ENCODE data around the gene PHC3. TPM values are rescaled to one million over a fixed set of nuclear protein-coding genes. Genes with fewer than 3 reads are reported as not detected.
"Not testable (repeated sequence)": the region's sequence is repeated elsewhere in the genome, so short reads cannot be mapped to it uniquely, and the experiment has no call there.

PHC3 gene
- 10 to 100 TPM; 53.2 to 77.6 TPM for total RNA-seq

- no peaks in the 10 kb centered on the region for H3K27me3 Mint-ChIP-seq
- H3K36me3 Mint-ChIP-seq, result no peaks in the 10 kb centered on the region
- ATAC-seq, result peak; percentile 88 to 94
- peak within 1 kb of the TSS; percentile 92 to 98 for H3K27ac Mint-ChIP-seq
- peak; percentile 96 for DNase-seq (ENCODE audit: low spot score)
- no peaks in the 10 kb centered on the region for H3K9me3 Mint-ChIP-seq
- H3K4me3 Mint-ChIP-seq, result peak within 1 kb of the TSS; percentile 93
- peaks cover 23% of the 10 kb centered on the region in 2 donors for H3K4me1 Mint-ChIP-seq (ENCODE audit: low read depth in 2 of 2)
These were observed at the start of gene PHC3 for GRCh38 chr3:170180908-170181885. PHC3 (minus strand) TSS chr3:170181733; CDS start chr3:170181715, 18 bp downstream.

- H3K27ac Mint-ChIP-seq, result no peak overlapping the region
- no peak overlapping the region for H3K4me3 Mint-ChIP-seq
- H3K27me3 Mint-ChIP-seq, result no peaks in the 10 kb centered on the region
These were observed 46.7 kb upstream of the PHC3 start for GRCh38 chr3:170228093-170228766.

GRCh38 chr3:170226426-170226960 lies 45.0 kb upstream of the PHC3 start:
- Mint-ChIP-seq H3K9me3 (no peaks in the 10 kb centered on the region), H3K4me3 (no peak overlapping the region), H3K27ac (no peak overlapping the region), H3K4me1 (ENCODE audit: low read depth in 2 of 2) (peaks cover 8 to 16% of the 10 kb centered on the region in 2 donors), H3K27me3 (no peaks in the 10 kb centered on the region), H3K36me3 (no peaks in the 10 kb centered on the region)
- no peak for DNase-seq (ENCODE audit: low spot score)
- ATAC-seq, result no peak

More at GRCh38 chr3:170228093-170228766, 46.7 kb upstream of the PHC3 start:
- DNase-seq (ENCODE audit: low spot score) (no peak), ATAC-seq (no peak)
- H3K9me3 Mint-ChIP-seq, result no peaks in the 10 kb centered on the region
- H3K36me3 Mint-ChIP-seq, result no peaks in the 10 kb centered on the region
- peaks cover 4 to 5% of the 10 kb centered on the region in 2 donors for H3K4me1 Mint-ChIP-seq (ENCODE audit: low read depth in 2 of 2)

GRCh38 chr3:170225166-170225565 lies 43.6 kb upstream of the PHC3 start:
- DNase-seq (ENCODE audit: low spot score) (no peak), ATAC-seq (no peak)
- Mint-ChIP-seq H3K4me1 (ENCODE audit: low read depth in 2 of 2) (peaks cover 11 to 16% of the 10 kb centered on the region in 2 donors), H3K27me3 (no peaks in the 10 kb centered on the region), H3K27ac (no peak overlapping the region), H3K4me3 (no peak overlapping the region), H3K9me3 (no peaks in the 10 kb centered on the region), H3K36me3 (no peaks in the 10 kb centered on the region)

- DNase-seq (ENCODE audit: low spot score), result no peak
- H3K27ac Mint-ChIP-seq, result peak overlapping the region; percentile 73 to 88
- H3K27me3 Mint-ChIP-seq, result no peaks in the 10 kb centered on the region
- no peaks in the 10 kb centered on the region for H3K36me3 Mint-ChIP-seq
- no peaks in the 10 kb centered on the region for H3K9me3 Mint-ChIP-seq
- ATAC-seq, result peak in 1 of 2 donors; percentile 64
- H3K4me1 Mint-ChIP-seq (ENCODE audit: low read depth in 2 of 2), result peaks cover 11 to 16% of the 10 kb centered on the region in 2 donors
- peak overlapping the region; percentile 90 for H3K4me3 Mint-ChIP-seq
These were observed 41.4 kb upstream of the PHC3 start for GRCh38 chr3:170222647-170223541.

GRCh38 chr3:170221924-170222646 lies 40.6 kb upstream of the PHC3 start, which contains the start of gene PRKCI:
PRKCI (plus strand) TSS chr3:170222424; CDS start chr3:170222670, 246 bp downstream.
- DNase-seq (ENCODE audit: low spot score) (peak; percentile 93), ATAC-seq (peak; percentile 99)
- no peaks in the 10 kb centered on the region for H3K27me3 Mint-ChIP-seq
- no peaks in the 10 kb centered on the region for H3K9me3 Mint-ChIP-seq
- H3K27ac Mint-ChIP-seq, result peak within 1 kb of the TSS; percentile 73 to 88
- H3K36me3 Mint-ChIP-seq, result no peaks in the 10 kb centered on the region
- peak within 1 kb of the TSS; percentile 90 for H3K4me3 Mint-ChIP-seq
- peaks cover 11 to 16% of the 10 kb centered on the region in 2 donors for H3K4me1 Mint-ChIP-seq (ENCODE audit: low read depth in 2 of 2)

GRCh38 chr3:170220871-170221270 lies 39.3 kb upstream of the PHC3 start:
- Mint-ChIP-seq H3K27me3 (no peaks in the 10 kb centered on the region), H3K9me3 (no peaks in the 10 kb centered on the region), H3K4me3 (peak overlapping the region; percentile 56), H3K27ac (no peak overlapping the region), H3K4me1 (ENCODE audit: low read depth in 2 of 2) (peaks cover 11 to 16% of the 10 kb centered on the region in 2 donors), H3K36me3 (no peaks in the 10 kb centered on the region)
- ATAC-seq (no peak), DNase-seq (ENCODE audit: low spot score) (no peak)

GRCh38 chr3:170219850-170220249 lies 38.3 kb upstream of the PHC3 start:
- peaks cover 0 to 3% of the 10 kb centered on the region in 2 donors for H3K27me3 Mint-ChIP-seq

GRCh38 chr3:170211668-170212067 lies 30.1 kb upstream of the PHC3 start:
- no peaks in the 10 kb centered on the region for H3K4me1 Mint-ChIP-seq (ENCODE audit: low read depth in 2 of 2)
- H3K27me3 Mint-ChIP-seq, result peaks cover 18 to 22% of the 10 kb centered on the region in 2 donors
- H3K36me3 Mint-ChIP-seq, result peaks cover 6% of the 10 kb centered on the region
- H3K27ac Mint-ChIP-seq, result no peak overlapping the region
- no peak overlapping the region for H3K4me3 Mint-ChIP-seq
- no peak for DNase-seq (ENCODE audit: low spot score)
- H3K9me3 Mint-ChIP-seq, result no peaks in the 10 kb centered on the region
- no peak for ATAC-seq

More at GRCh38 chr3:170219850-170220249, 38.3 kb upstream of the PHC3 start:
- H3K36me3 Mint-ChIP-seq, result no peaks in the 10 kb centered on the region
- no peak for DNase-seq (ENCODE audit: low spot score)
- ATAC-seq, result no peak
- no peaks in the 10 kb centered on the region for H3K9me3 Mint-ChIP-seq
- H3K4me1 Mint-ChIP-seq (ENCODE audit: low read depth in 2 of 2), result peaks cover 11 to 16% of the 10 kb centered on the region in 2 donors
- no peak overlapping the region for H3K4me3 Mint-ChIP-seq
- H3K27ac Mint-ChIP-seq, result no peak overlapping the region

- peaks cover 18 to 38% of the 10 kb centered on the region in 2 donors for H3K27me3 Mint-ChIP-seq
- DNase-seq (ENCODE audit: low spot score) (no peak), ATAC-seq (no peak)
- no peak overlapping the region for H3K27ac Mint-ChIP-seq
- H3K4me3 Mint-ChIP-seq, result no peak overlapping the region
- no peaks in the 10 kb centered on the region for H3K4me1 Mint-ChIP-seq (ENCODE audit: low read depth in 2 of 2)
- no peaks in the 10 kb centered on the region for H3K9me3 Mint-ChIP-seq
- peaks cover 6% of the 10 kb centered on the region for H3K36me3 Mint-ChIP-seq
These were observed 26.2 kb upstream of the PHC3 start for GRCh38 chr3:170207717-170208116.

- not testable (repeated sequence) for ATAC-seq; DNase-seq (ENCODE audit: low spot score); H3K36me3 Mint-ChIP-seq; H3K9me3 Mint-ChIP-seq; H3K27ac Mint-ChIP-seq; H3K4me1 Mint-ChIP-seq (ENCODE audit: low read depth in 2 of 2); H3K4me3 Mint-ChIP-seq
- peaks cover 14 to 31% of the 10 kb centered on the region in 2 donors for H3K27me3 Mint-ChIP-seq
These were observed 24.7 kb upstream of the PHC3 start for GRCh38 chr3:170206164-170206762.

- no peak for DNase-seq (ENCODE audit: low spot score)
- Mint-ChIP-seq H3K4me1 (ENCODE audit: low read depth in 2 of 2) (no peaks in the 10 kb centered on the region), H3K36me3 (no peaks in the 10 kb centered on the region), H3K27ac (no peak overlapping the region), H3K9me3 (no peaks in the 10 kb centered on the region), H3K27me3 (peaks cover 12 to 33% of the 10 kb centered on the region in 2 donors), H3K4me3 (no peak overlapping the region)
- no peak for ATAC-seq
These were observed 23.8 kb upstream of the PHC3 start for GRCh38 chr3:170205302-170205701.

All from natural killer cell treated with Interleukin-12 subunit alpha and Interleukin-12 subunit beta and Interleukin-15 and Interleukin-18, amount 100 ng/mL, for 72 hours (primary cell).